GM21529 (cell line): ENCODE data around the gene DHRS4L2.

Source experiments
- ATAC-seq: cut with Tn5 transposase; IDR thresholded peaks from one replicate; pipeline ENCODE4 v1.9.1; 2021; ENCODE audit not compliant: unreplicated experiment

Gene DHRS4L2

DNA sequence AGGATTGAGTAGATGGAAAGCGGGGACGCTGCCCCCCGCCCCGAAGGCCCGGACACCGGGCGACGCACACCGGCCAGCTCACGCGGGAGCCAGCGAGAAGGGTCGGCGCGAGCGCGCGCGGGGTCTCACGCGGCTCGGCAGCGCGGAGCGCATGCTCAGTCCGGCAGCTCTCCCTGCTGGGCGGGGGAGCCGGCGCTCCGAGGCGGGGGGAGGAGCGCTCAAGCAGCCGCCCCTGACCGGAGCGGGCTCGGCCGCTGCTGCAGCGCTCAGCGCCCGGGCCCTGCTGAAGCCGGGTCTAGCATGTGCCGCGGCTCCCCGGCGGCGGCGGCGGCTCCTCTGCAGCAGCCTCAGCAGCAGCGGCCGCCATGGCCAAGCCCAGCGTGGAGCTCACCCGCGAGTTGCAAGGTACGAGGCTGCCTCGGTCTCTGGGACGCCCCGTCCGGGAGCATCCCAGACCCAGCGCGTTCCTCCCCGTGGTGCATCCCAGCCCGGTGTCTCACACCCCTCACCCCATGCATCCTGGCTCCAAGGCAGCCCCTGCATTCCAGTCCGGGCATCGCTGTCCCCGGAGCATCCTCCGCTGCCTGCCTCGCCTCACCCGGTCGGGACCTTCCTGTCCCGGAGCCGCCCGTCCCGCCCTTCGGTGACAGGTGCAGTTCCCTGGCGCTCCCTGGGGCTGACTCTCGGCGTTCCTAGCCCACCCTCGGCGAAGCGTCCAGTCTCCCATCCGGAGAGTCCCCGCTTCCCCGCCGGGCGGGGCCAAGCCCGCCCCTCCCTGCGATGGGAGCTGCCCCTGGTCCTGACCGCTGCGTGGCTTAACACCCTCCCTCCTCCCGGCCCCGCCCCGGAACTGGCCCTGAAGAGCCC is 63.3 kb downstream of the DHRS4L2 start, which contains the start of gene CARMIL3:
CARMIL3 (plus strand) TSS at position 221 of the 867 bp plus-strand sequence; CDS start at position 366, 145 bp downstream.
- peak; percentile 76 for ATAC-seq

DNA sequence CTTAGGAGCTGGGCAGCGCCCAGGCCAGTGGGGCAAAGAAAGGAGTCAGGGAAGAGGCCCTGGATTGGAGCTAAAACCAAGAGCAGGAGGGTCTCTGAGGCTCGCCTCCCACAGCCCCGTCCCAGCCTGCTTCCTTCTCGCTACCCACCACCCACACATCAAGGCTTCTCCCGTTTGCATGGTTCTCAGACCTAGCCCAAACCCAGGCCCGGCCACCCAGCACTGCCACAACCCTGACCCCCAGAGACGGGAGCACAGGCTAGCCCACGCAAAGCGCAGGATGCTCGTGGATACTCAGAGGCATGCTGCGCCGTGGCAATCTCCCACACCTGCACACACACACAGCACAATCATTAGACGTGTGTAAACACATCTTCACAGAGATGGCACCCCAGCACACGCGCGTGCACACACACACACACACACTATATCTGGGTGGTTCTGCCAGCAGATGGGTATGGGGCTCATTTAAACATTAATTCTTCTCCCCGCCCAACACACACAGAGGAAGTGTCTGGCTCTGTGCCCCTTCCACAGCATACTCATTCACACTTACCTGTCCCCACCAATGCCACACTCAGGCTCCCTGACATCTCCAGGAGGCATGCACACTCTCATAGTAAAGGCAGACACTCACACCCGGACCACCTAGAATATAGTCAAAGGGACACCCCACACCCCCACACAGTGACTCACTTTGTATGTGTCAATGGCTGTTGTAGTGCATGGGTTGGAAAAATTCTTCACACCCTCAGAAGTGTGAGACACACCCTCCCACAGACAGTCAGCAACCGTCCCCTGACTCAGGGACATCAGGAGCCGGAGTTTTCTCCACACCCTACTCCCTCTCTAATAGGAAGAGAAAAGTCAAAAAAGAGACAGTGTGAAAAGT is 64.2 kb downstream of the DHRS4L2 start:
- no peak for ATAC-seq

DNA sequence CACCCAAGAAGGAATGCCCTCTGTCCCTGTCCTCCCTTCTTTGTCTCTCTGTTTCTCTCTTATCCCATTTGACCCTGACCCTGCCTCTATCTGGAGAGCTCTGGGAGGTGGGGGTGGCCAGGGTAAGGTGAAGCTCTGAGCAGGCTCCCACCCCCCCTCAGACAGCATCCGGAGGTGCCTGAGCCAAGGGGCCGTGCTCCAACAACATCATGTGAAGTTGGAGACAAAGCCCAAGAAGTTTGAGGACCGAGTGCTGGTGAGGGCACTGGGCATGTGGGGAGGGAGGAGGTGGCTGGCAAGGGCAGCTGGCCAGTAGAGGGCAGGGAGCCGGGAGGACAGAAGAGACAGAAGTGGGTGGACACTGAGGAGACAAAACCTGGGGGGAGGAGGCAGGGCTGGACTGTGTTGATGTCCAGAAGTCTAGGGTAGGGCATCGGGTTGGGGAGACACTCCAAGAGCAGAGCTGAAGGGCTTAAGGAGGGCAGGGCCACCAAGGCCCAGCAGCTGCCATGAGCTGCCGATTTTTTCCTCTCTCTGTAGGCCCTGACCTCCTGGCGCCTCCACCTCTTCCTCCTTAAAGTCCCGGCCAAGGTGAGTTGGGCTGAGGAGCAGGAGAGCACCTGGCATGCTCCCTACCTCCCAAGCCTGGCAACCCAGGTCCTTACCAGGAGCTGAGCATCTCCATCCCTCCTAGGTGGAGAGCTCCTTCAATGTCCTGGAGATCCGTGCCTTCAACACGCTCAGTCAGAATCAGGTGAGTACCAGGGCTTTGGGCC is 65.0 kb downstream of the DHRS4L2 start:
- ATAC-seq, result no peak

DNA sequence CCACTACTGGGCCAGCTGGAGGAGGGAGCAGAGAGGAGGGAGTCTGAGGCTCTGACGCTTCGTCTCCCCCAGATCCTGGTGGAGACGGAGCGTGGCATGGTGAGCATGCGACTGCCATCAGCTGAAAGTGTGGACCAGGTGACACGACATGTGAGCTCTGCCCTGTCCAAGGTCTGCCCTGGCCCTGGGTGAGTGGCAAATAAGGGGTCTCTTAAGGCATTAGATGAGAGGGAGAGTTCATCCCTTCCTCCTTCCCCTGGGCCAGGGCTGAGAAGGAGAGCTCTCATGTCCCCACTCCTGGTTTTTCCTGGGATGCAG is 65.6 kb downstream of the DHRS4L2 start:
- no peak for ATAC-seq

DNA sequence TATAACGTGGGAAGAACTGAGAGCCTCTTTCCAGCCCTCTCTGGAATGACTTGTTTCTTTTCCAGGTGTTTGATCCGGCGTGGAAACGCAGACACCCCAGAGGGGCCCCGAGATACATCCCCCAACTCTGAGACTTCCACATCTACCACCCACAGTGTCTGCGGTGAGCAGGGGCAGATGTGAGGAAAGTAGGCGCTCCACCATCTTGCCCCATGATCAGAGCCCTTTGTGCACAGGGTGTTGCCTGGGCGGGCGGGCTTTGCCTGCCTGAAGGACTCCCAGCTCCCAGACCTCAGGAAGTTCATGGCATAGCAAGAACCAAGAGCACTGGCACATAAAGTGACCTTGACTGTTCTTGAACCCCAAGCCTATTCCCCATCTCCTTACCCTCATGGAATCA is 65.9 kb downstream of the DHRS4L2 start:
- ATAC-seq, result no peak
